ENCODE data around the gene KRT85.

The KRT85 gene

DNA sequence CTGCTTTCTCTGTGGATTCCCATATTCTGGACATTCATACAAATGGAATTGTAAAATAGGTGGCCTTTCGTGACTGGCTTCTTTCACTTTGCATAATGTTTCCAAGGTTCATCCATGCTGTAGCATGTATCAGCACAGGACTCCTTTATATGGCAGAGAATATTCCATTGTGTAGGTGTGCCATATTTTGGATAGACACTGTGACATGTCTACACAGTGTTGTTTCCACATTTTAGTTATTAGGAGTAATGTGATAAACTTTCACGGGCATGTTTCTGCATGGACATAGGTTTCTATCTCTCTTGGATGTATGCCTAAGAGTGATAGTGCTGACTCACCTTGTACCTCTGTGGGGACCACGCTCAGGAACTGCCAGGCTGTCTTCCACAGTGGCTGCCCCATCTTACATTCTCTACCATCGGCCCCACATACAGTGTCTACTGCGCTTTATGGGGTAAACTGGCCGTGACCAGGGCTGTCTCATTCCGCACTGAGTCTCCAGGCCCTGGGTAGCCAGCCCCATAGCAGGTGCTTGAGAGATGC is 25.3 kb upstream of the KRT85 start:
- H3K4me1 ChIP-seq (ENCODE audit: insufficient read depth, low read length): peaks cover 12% of the 10 kb centered on the region
- H3K9me3 ChIP-seq (ENCODE audit: low read length): no peaks in the 10 kb centered on the region
- H3K27me3 ChIP-seq (ENCODE audit: control insufficient read depth in 1 of 2, insufficient read depth in 2 of 2, low read length in 2 of 2): no peaks in the 10 kb centered on the region
- H3K4me3 ChIP-seq (ENCODE audit: low read depth in 1 of 2, low read length in 2 of 2): no peak overlapping the region
- no peaks in the 10 kb centered on the region for H3K36me3 ChIP-seq (ENCODE audit: insufficient read depth, low read length)
- no peak overlapping the region for H3K9ac ChIP-seq (ENCODE audit: low read length)
- H3K27ac ChIP-seq (ENCODE audit: low read depth, low read length): no peak overlapping the region

DNA sequence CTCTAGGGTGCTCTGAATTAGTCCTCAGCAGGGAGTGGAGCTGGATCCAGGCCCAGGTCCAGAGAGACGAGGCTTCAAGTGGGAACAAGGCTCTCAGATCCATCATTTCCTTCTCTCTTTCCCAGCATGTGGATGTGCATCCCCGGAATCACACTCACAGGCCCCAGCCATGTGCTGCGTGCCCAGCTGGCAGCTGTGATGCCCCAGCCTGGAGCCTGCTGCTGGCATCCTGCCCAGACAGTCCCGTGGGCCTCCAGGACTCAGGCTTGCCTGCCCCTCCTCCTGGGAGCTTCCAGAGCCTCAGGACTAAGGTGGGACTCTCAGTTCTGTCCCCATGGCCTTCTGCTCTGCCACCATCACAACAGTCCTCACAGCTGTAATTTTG is 24.3 kb upstream of the KRT85 start:
- Histone ChIP-seq H3K4me1 (ENCODE audit: insufficient read depth, low read length) (peaks cover 12% of the 10 kb centered on the region), H3K27me3 (ENCODE audit: control insufficient read depth in 1 of 2, insufficient read depth in 2 of 2, low read length in 2 of 2) (no peaks in the 10 kb centered on the region), H3K9ac (ENCODE audit: low read length) (no peak overlapping the region), H3K9me3 (ENCODE audit: low read length) (no peaks in the 10 kb centered on the region), H3K4me3 (ENCODE audit: low read depth in 1 of 2, low read length in 2 of 2) (no peak overlapping the region), H3K36me3 (ENCODE audit: insufficient read depth, low read length) (no peaks in the 10 kb centered on the region), H3K27ac (ENCODE audit: low read depth, low read length) (no peak overlapping the region)

- H3K9ac ChIP-seq (ENCODE audit: low read length): no peak overlapping the region
- H3K4me3 ChIP-seq (ENCODE audit: low read depth in 1 of 2, low read length in 2 of 2): no peak overlapping the region
- H3K36me3 ChIP-seq (ENCODE audit: insufficient read depth, low read length): no peaks in the 10 kb centered on the region
- H3K9me3 ChIP-seq (ENCODE audit: low read length): no peaks in the 10 kb centered on the region
- H3K4me1 ChIP-seq (ENCODE audit: insufficient read depth, low read length): peaks cover 12% of the 10 kb centered on the region
- no peaks in the 10 kb centered on the region for H3K27me3 ChIP-seq (ENCODE audit: control insufficient read depth in 1 of 2, insufficient read depth in 2 of 2, low read length in 2 of 2)
- no peak overlapping the region for H3K27ac ChIP-seq (ENCODE audit: low read depth, low read length)
These were observed 23.7 kb upstream of the KRT85 start for GRCh38 chr12:52390739-52391617.

DNA sequence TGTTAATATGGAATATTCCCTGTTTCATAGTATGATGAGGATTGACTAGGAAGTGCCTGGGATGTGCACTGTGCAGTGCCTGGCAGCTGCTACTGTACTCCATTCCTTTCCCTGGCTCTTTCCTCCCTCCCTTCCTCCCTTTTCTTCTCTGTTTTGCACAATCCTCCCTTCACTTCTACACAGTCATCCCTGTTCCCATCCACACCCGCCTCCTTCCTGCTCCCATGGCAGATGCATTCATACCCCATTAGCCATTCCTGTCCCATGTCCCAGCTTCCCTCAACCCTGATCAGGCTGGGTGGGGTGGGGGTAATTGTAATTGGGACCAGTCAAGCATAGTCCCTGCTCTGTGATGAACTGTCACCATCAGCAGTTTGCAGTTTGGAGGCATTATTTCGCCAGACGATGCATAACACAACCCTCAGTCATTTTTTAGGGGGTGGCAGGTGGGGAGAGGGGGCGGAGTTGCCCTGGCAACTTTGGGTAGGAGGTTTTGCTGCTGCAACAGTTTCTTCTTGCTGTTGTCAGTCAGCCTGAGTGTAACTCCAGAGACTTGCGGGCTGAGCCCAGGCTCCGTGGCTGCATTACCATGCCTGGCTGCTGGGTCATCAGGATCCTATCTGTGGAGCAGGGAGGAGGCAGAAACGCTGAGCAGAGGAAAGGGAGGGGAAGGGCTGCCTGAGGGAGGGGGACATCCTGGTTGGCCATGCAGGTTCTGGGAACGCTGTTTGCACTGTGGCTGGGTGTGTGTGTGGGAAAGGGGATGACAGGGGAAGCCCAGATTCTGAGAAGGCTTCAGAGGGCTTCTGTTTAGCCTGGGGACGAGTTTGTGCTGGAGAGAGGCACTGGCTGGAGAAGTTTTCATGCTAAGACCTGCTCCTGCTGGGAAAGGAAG is 22.3 kb upstream of the KRT85 start:
- Histone ChIP-seq H3K4me1 (ENCODE audit: insufficient read depth, low read length) (peaks cover 12% of the 10 kb centered on the region), H3K9ac (ENCODE audit: low read length) (no peak overlapping the region), H3K27me3 (ENCODE audit: control insufficient read depth in 1 of 2, insufficient read depth in 2 of 2, low read length in 2 of 2) (no peaks in the 10 kb centered on the region), H3K36me3 (ENCODE audit: insufficient read depth, low read length) (no peaks in the 10 kb centered on the region), H3K4me3 (ENCODE audit: low read depth in 1 of 2, low read length in 2 of 2) (no peak overlapping the region), H3K27ac (ENCODE audit: low read depth, low read length) (no peak overlapping the region), H3K9me3 (ENCODE audit: low read length) (no peaks in the 10 kb centered on the region)

- no peak overlapping the region for H3K27ac ChIP-seq (ENCODE audit: low read depth, low read length)
- peaks cover 12% of the 10 kb centered on the region for H3K4me1 ChIP-seq (ENCODE audit: insufficient read depth, low read length)
- no peaks in the 10 kb centered on the region for H3K36me3 ChIP-seq (ENCODE audit: insufficient read depth, low read length)
- no peaks in the 10 kb centered on the region for H3K9me3 ChIP-seq (ENCODE audit: low read length)
- H3K4me3 ChIP-seq (ENCODE audit: low read depth in 1 of 2, low read length in 2 of 2): no peak overlapping the region
- no peaks in the 10 kb centered on the region for H3K27me3 ChIP-seq (ENCODE audit: control insufficient read depth in 1 of 2, insufficient read depth in 2 of 2, low read length in 2 of 2)
- H3K9ac ChIP-seq (ENCODE audit: low read length): no peak overlapping the region
These were observed 20.6 kb upstream of the KRT85 start for GRCh38 chr12:52387859-52388258.

- H3K9ac ChIP-seq (ENCODE audit: low read length): no peak within 1 kb of the TSS
- no peak within 1 kb of the TSS for H3K27ac ChIP-seq (ENCODE audit: low read depth, low read length)
- H3K4me1 ChIP-seq (ENCODE audit: insufficient read depth, low read length): no peaks in the 10 kb centered on the region
- H3K9me3 ChIP-seq (ENCODE audit: low read length): no peaks in the 10 kb centered on the region
- H3K4me3 ChIP-seq (ENCODE audit: low read depth in 1 of 2, low read length in 2 of 2): no peak within 1 kb of the TSS
- no peaks in the 10 kb centered on the region for H3K27me3 ChIP-seq (ENCODE audit: control insufficient read depth in 1 of 2, insufficient read depth in 2 of 2, low read length in 2 of 2)
- H3K36me3 ChIP-seq (ENCODE audit: insufficient read depth, low read length): no peaks in the 10 kb centered on the region
These were observed 18.0 kb upstream of the KRT85 start, which contains the start of gene KRT84 for GRCh38 chr12:52385226-52385702. Gene KRT84 (minus strand): TSS chr12:52385652. CDS start chr12:52385585, 67 bp downstream.

DNA sequence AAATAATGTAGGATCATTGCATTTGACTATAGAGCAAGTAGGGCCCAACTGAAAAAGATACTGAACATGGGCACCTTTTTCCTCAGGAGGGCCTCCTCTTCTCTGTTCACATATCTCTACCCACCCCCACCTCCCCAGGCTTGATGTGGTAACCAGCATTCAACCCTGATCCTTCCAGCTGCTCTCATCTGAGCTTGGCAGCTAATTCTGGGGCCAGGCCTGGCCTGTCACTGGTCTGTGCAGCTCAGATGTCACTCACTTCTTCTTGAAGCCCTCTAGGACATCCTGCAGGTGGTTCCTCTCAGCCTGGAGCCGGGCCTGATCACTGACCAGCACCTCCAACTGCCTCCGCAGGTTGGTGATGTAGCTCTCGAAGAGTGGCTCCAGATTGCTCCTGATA is 16.1 kb upstream of the KRT85 start:
- H3K9me3 ChIP-seq (ENCODE audit: low read length): no peaks in the 10 kb centered on the region

GRCh38 chr12:52382854-52383253 is 15.6 kb upstream of the KRT85 start:
- Histone ChIP-seq H3K4me1 (ENCODE audit: insufficient read depth, low read length) (no peaks in the 10 kb centered on the region), H3K27ac (ENCODE audit: low read depth, low read length) (no peak overlapping the region), H3K4me3 (ENCODE audit: low read depth in 1 of 2, low read length in 2 of 2) (no peak overlapping the region), H3K27me3 (ENCODE audit: control insufficient read depth in 1 of 2, insufficient read depth in 2 of 2, low read length in 2 of 2) (no peaks in the 10 kb centered on the region), H3K9ac (ENCODE audit: low read length) (no peak overlapping the region), H3K9me3 (ENCODE audit: low read length) (no peaks in the 10 kb centered on the region), H3K36me3 (ENCODE audit: insufficient read depth, low read length) (no peaks in the 10 kb centered on the region)

More for the DNA sequence above, 16.1 kb upstream of the KRT85 start:
- Histone ChIP-seq H3K4me1 (ENCODE audit: insufficient read depth, low read length) (no peaks in the 10 kb centered on the region), H3K36me3 (ENCODE audit: insufficient read depth, low read length) (no peaks in the 10 kb centered on the region), H3K27me3 (ENCODE audit: control insufficient read depth in 1 of 2, insufficient read depth in 2 of 2, low read length in 2 of 2) (no peaks in the 10 kb centered on the region), H3K4me3 (ENCODE audit: low read depth in 1 of 2, low read length in 2 of 2) (no peak overlapping the region), H3K9ac (ENCODE audit: low read length) (no peak overlapping the region), H3K27ac (ENCODE audit: low read depth, low read length) (no peak overlapping the region)

DNA sequence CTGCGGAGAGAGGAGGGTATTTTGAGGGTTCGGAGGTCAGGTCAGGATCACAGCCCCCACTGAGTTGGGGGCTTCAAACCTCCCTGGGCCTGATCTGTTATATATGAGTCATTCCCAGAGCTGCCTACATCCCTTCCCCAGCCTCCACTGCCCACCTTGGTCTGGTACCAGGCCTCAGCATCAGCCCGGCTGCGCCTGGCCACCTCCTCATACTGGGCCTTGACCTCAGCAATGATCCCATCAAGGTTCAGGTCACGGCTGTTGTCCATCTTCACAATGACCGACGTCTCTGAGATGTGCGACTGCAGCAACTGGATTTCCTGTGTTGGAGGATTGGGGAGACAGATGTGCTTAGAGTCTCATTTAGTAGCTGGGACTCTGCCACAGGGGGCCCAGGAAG is 13.9 kb upstream of the KRT85 start:
- Histone ChIP-seq H3K9ac (ENCODE audit: low read length) (no peak overlapping the region), H3K4me1 (ENCODE audit: insufficient read depth, low read length) (no peaks in the 10 kb centered on the region)

GRCh38 chr12:52380271-52380694 is 13.0 kb upstream of the KRT85 start:
- Histone ChIP-seq H3K36me3 (ENCODE audit: insufficient read depth, low read length) (no peaks in the 10 kb centered on the region), H3K9me3 (ENCODE audit: low read length) (no peaks in the 10 kb centered on the region), H3K9ac (ENCODE audit: low read length) (no peak overlapping the region), H3K27me3 (ENCODE audit: control insufficient read depth in 1 of 2, insufficient read depth in 2 of 2, low read length in 2 of 2) (no peaks in the 10 kb centered on the region), H3K4me1 (ENCODE audit: insufficient read depth, low read length) (no peaks in the 10 kb centered on the region), H3K4me3 (ENCODE audit: low read depth in 1 of 2, low read length in 2 of 2) (no peak overlapping the region), H3K27ac (ENCODE audit: low read depth, low read length) (no peak overlapping the region)

More for the DNA sequence above, 13.9 kb upstream of the KRT85 start:
- Histone ChIP-seq H3K27me3 (ENCODE audit: control insufficient read depth in 1 of 2, insufficient read depth in 2 of 2, low read length in 2 of 2) (no peaks in the 10 kb centered on the region), H3K9me3 (ENCODE audit: low read length) (no peaks in the 10 kb centered on the region), H3K27ac (ENCODE audit: low read depth, low read length) (no peak overlapping the region), H3K36me3 (ENCODE audit: insufficient read depth, low read length) (no peaks in the 10 kb centered on the region), H3K4me3 (ENCODE audit: low read depth in 1 of 2, low read length in 2 of 2) (no peak overlapping the region)

DNA sequence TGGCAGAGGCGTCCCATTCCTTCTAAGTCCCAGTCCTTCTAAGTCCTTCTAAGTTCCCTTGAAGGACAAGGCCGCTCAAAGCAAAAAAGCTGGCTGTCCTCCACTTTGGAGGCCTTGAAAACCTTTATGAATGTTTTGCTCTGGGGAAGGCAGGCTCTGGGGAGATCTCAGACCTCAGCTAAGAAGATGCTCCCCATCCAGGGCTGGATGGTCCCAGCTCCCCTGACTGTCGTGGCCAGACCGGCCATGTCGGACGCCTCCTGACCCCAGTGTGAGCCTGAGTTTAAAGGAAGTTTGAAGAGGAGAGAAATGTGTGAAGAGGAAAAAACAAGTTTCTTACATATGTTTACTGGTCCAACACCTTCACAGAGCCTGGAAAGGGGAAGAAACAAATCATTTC is 12.3 kb upstream of the KRT85 start:
- Histone ChIP-seq H3K4me1 (ENCODE audit: insufficient read depth, low read length) (no peaks in the 10 kb centered on the region), H3K4me3 (ENCODE audit: low read depth in 1 of 2, low read length in 2 of 2) (no peak overlapping the region), H3K27ac (ENCODE audit: low read depth, low read length) (no peak overlapping the region), H3K9me3 (ENCODE audit: low read length) (no peaks in the 10 kb centered on the region), H3K36me3 (ENCODE audit: insufficient read depth, low read length) (no peaks in the 10 kb centered on the region), H3K9ac (ENCODE audit: low read length) (no peak overlapping the region), H3K27me3 (ENCODE audit: control insufficient read depth in 1 of 2, insufficient read depth in 2 of 2, low read length in 2 of 2) (no peaks in the 10 kb centered on the region)

All from muscle layer of colon (tissue), 2 donors.